ENCODE measurements around the gene SLC6A13. TPM values are rescaled to one million over a fixed set of nuclear protein-coding genes. Genes with fewer than 3 reads are reported as not detected.
"Not testable (repeated sequence)": the region's sequence is repeated elsewhere in the genome, so short reads cannot be mapped to it uniquely, and the experiment has no call there.

SLC6A13 gene
- total RNA-seq, 1 experiment from 2014 or later = not detected

DNA sequence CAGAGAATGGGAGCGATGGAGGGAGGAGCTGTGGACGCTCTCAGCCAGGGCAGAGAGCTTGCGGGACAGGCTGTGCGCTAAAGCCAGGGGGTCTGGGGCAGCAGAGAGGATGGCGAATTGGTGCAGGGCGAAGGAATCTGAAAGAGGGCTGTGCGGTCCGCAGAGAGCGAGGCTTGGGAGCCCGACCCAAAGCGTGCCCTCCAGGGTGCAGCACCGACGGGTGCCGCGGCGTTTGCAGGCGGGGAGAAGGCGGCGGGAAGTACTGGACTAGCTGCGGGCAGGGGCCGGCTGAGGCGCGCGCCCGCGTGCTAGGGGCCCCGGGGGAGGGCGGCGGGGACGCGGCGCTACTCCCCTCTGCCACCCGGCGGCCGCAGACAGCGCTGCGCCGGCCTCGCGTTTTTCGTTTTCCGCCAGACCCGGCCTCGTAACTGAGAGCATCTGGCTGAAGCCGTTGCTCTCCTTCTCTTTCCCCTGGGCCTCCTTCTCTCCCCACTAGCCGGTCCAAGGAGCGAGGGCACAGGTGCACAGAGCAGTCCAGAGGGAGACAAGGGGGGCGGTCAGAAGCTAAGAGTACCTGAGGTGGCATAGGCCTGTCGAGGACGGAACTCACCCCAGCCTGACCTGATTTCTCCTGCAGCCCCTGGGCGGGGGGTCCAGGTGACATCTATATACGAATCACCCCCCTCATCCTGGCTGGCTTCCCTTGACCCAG is 73.6 kb downstream of the SLC6A13 start:
- POLR2A ChIA-PET (ENCODE audit: unreplicated experiment) = no interaction called here
- Histone ChIP-seq H3K4me1 (ENCODE audit: insufficient read depth, low read length) (no peaks in the 10 kb centered on the region), H2AFZ (ENCODE audit: low read length) (peak overlapping the region; percentile 89), H3K36me3 (ENCODE audit: low read depth, low read length) (no peaks in the 10 kb centered on the region), H3K4me2 (ENCODE audit: low read length) (peak overlapping the region; percentile 83), H3K9ac (ENCODE audit: low read length) (peak overlapping the region; percentile 35; the same call in 1 of the 2 replicates), H3K9me3 (ENCODE audit: low read length) (no peaks in the 10 kb centered on the region), H3K79me2 (ENCODE audit: low read length) (no peaks in the 10 kb centered on the region), H3K4me3 (ENCODE audit: low read length) (peak overlapping the region; percentile 61), H3F3A (ENCODE audit: low read length, unreplicated experiment) (no peaks in the 10 kb centered on the region), H3K27ac (ENCODE audit: low read length) (no peak overlapping the region), H3K9me2 (replicated peaks; ENCODE audit: low read length) (no peaks in the 10 kb centered on the region), H3K27me3 (ENCODE audit: low read length) (peaks cover 6% of the 10 kb centered on the region; the same call in 1 of the 2 replicates), H4K20me1 (ENCODE audit: low read length) (no peaks in the 10 kb centered on the region)
- CTCF ChIA-PET = no interaction called here
- intact Hi-C loops (cut with micrococcal nuclease) = no loop called here
- ATAC-seq (peak; percentile 78), DNase-seq (peak; percentile 59)
- no TSS peak for BruUV-seq (replicated peaks)
- TF ChIP-seq, protein P1, sequence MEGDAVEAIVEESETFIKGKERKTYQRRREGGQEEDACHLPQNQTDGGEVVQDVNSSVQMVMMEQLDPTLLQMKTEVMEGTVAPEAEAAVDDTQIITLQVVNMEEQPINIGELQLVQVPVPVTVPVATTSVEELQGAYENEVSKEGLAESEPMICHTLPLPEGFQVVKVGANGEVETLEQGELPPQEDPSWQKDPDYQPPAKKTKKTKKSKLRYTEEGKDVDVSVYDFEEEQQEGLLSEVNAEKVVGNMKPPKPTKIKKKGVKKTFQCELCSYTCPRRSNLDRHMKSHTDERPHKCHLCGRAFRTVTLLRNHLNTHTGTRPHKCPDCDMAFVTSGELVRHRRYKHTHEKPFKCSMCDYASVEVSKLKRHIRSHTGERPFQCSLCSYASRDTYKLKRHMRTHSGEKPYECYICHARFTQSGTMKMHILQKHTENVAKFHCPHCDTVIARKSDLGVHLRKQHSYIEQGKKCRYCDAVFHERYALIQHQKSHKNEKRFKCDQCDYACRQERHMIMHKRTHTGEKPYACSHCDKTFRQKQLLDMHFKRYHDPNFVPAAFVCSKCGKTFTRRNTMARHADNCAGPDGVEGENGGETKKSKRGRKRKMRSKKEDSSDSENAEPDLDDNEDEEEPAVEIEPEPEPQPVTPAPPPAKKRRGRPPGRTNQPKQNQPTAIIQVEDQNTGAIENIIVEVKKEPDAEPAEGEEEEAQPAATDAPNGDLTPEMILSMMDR (conservative IDR thresholded peaks at IDR 0.05; ENCODE audit: low read depth, low read length) = peak; percentile 61
- no peak for TF ChIP-seq EZH2phosphoT487 (IDR thresholded peaks at IDR 0.05; ENCODE audit: borderline replicate concordance, low read length)

DNA sequence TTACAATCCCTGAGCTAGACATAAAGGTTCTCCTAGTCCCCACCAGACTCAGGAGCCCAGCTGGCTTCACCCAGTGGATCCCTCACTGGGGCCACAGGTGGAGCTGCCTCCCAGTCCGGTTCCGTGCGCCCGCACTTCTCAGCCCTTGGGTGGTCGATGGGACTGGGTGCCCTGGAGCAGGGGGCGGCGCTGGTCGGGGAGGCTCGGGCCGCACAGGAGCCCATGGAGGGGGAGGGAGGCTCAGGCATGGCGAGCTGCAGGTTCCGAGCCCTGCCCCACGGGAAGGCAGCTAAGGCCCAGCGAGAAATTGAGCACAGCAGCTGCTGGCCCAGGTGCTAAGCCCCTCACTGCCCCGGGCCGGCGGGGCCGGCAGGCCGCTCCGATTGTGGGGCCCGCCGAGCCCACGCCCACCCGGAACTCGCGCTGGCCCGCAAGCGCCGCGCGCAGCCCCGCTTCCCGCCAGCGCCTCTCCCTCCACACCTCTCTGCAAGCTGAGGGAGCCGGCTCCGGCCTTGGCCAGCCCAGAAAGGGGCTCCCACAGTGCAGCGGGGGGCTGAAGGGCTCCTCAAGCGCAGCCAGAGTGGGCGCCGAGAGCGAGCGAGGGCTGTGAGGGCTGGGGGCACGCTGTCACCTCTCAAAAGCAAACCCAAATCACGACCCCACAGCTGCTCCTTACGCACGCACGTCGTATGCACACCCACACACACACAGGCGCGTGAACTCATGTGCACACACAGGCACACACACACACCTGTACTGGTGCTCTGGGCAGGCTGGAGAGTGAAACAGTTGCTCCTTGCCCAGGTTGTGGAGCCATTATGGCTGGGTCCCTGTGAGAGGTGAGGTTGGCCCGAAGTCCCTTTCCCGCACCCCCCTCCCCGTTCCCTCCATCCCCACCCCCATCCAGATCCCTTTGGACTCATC is 74.4 kb downstream of the SLC6A13 start:
- H3K4me2 ChIP-seq (ENCODE audit: low read length) = peak overlapping the region; percentile 83
- POLR2A ChIA-PET (ENCODE audit: unreplicated experiment); H3F3A ChIP-seq (ENCODE audit: low read length, unreplicated experiment); H3K9me3 ChIP-seq (ENCODE audit: low read length); intact Hi-C loops (cut with micrococcal nuclease); H3K36me3 ChIP-seq (ENCODE audit: low read depth, low read length); ATAC-seq; H4K20me1 ChIP-seq (ENCODE audit: low read length); H3K27ac ChIP-seq (ENCODE audit: low read length); BruUV-seq (replicated peaks); DNase-seq; H3K79me2 ChIP-seq (ENCODE audit: low read length); H3K27me3 ChIP-seq (ENCODE audit: low read length); H3K4me1 ChIP-seq (ENCODE audit: insufficient read depth, low read length); H3K9me2 ChIP-seq (replicated peaks; ENCODE audit: low read length); CTCF ChIA-PET: not testable (repeated sequence)
- peak overlapping the region; percentile 89 for H2AFZ ChIP-seq (ENCODE audit: low read length)
- peak overlapping the region; percentile 35; the same call in 1 of the 2 replicates for H3K9ac ChIP-seq (ENCODE audit: low read length)
- peak overlapping the region; percentile 61 for H3K4me3 ChIP-seq (ENCODE audit: low read length)

DNA sequence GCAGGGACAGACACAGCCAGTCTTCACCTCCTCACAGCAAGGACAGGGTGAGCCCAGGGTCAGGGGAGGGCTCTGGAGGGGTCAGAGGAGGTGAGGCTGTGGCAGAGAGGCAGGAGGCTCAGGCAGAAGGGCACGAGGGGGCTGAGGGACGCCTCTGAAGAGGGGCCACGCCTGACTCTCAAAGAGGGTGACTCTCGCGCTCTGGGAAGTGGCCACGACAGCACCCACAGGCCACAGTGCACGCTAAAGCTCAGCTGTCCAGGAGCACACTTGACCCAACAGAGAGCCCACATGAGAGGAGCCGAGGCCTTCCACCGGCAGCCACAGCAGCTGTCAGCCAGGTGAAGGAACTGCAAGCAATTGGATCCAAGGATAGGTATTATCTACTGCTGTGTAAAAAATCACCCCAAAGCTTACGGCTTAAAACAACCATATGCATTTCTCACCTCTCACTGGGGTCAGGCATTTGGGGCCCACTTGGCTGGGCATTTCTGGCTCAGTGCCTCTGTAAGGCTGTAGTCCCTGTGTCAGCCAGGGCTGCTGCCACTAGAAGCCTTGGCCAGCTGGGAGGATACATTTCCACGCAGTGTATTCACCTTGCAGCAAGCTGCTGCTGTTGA is 76.5 kb downstream of the SLC6A13 start:
- H3F3A ChIP-seq (ENCODE audit: low read length, unreplicated experiment) = peaks cover 4% of the 10 kb centered on the region
- no peaks in the 10 kb centered on the region for H3K9me3 ChIP-seq (ENCODE audit: low read length)
- no peaks in the 10 kb centered on the region for H3K27me3 ChIP-seq (ENCODE audit: low read length)
- no peaks in the 10 kb centered on the region for H3K9me2 ChIP-seq (replicated peaks; ENCODE audit: low read length)
- no peak overlapping the region for H3K9ac ChIP-seq (ENCODE audit: low read length)
- H3K4me1 ChIP-seq (ENCODE audit: insufficient read depth, low read length) = peaks cover 16% of the 10 kb centered on the region
- no peak overlapping the region for H3K4me2 ChIP-seq (ENCODE audit: low read length)
- H3K79me2 ChIP-seq (ENCODE audit: low read length) = no peaks in the 10 kb centered on the region
- TF ChIP-seq, protein P1 (conservative IDR thresholded peaks at IDR 0.05; ENCODE audit: low read depth, low read length) = no peak
- no peak for TF ChIP-seq EZH2 (IDR thresholded peaks at IDR 0.05; ENCODE audit: low read length, unreplicated experiment)
- H2AFZ ChIP-seq (ENCODE audit: low read length) = no peak overlapping the region
- no peaks in the 10 kb centered on the region for H3K36me3 ChIP-seq (ENCODE audit: low read depth, low read length)
- CTCF ChIA-PET = no interaction called here
- BruUV-seq (replicated peaks) = no TSS peak
- no peak overlapping the region for H3K4me3 ChIP-seq (ENCODE audit: low read length)
- POLR2A ChIA-PET (ENCODE audit: unreplicated experiment) = no interaction called here
- intact Hi-C loops (cut with micrococcal nuclease) = no loop called here
- DNase-seq (no peak), ATAC-seq (no peak)
- H3K27ac ChIP-seq (ENCODE audit: low read length) = no peak overlapping the region
- no peaks in the 10 kb centered on the region for H4K20me1 ChIP-seq (ENCODE audit: low read length)

Measured in PC-3 (cell line).